Measurements from ENCODE around the gene CD244.
"Not testable (repeated sequence)": the region's sequence is repeated elsewhere in the genome, so short reads cannot be mapped to it uniquely, and the experiment has no call there.

CD244 gene

GRCh38 chr1:160807247-160807646 lies 55.4 kb downstream of the CD244 start:
- no peak for DNase-seq

- DNase-seq, result no peak
Measured at GRCh38 chr1:160806784-160807183, 55.9 kb downstream of the CD244 start.

GRCh38 chr1:160806109-160806665 lies 56.5 kb downstream of the CD244 start:
- DNase-seq, result no peak

GRCh38 chr1:160801836-160802580 lies 60.7 kb downstream of the CD244 start:
- DNase-seq, result no peak

GRCh38 chr1:160800645-160801408 lies 61.9 kb downstream of the CD244 start:
- no peak for DNase-seq

GRCh38 chr1:160800142-160800541 lies 62.5 kb downstream of the CD244 start:
- no peak for DNase-seq

- DNase-seq, result no peak
Measured at GRCh38 chr1:160799641-160800040, 63.0 kb downstream of the CD244 start.

GRCh38 chr1:160798439-160798838 lies 64.2 kb downstream of the CD244 start:
- DNase-seq, result no peak

- no peak for DNase-seq
Measured at GRCh38 chr1:160797861-160798273, 64.8 kb downstream of the CD244 start.

- no peak for DNase-seq
Measured at GRCh38 chr1:160797271-160797709, 65.4 kb downstream of the CD244 start.

- no peak for DNase-seq
Measured at GRCh38 chr1:160795951-160796383, 66.7 kb downstream of the CD244 start, which contains the start of gene LY9. TSS of gene LY9 (plus strand) at chr1:160796174. CDS start at chr1:160796188, 14 bp downstream.

GRCh38 chr1:160794376-160794775 lies 68.3 kb downstream of the CD244 start:
- DNase-seq, result no peak

GRCh38 chr1:160789702-160790611 lies 72.7 kb downstream of the CD244 start:
- no peak for DNase-seq

- no peak for DNase-seq
Measured at GRCh38 chr1:160789051-160789701, 73.5 kb downstream of the CD244 start.

- not testable (repeated sequence) for DNase-seq
Measured at GRCh38 chr1:160782988-160783765, 79.5 kb downstream of the CD244 start.

GRCh38 chr1:160781914-160782689 lies 80.6 kb downstream of the CD244 start:
- no peak for DNase-seq

- no peak for DNase-seq
Measured at GRCh38 chr1:160781186-160781766, 81.4 kb downstream of the CD244 start.

- DNase-seq, result no peak
Measured at GRCh38 chr1:160780398-160780755, 82.3 kb downstream of the CD244 start.

Data from amniotic stem cell (primary cell).